GM08714 (cell line): ENCODE data around the gene MTG1.
"Not testable (repeated sequence)": the region's sequence is repeated elsewhere in the genome, so short reads cannot be mapped to it uniquely, and the experiment has no call there.

Experiments
- H3K4me3 ChIP-seq: fragments of 200-500 bp; sonication (Bioruptor generic); 2 replicates; pipeline ENCODE4 v1.5.1; 2014; ENCODE audit warnings: mild to moderate bottlenecking, low read length, inconsistent platforms
- ZNF274 ChIP-seq: IDR thresholded peaks from 2 replicates; pipeline ENCODE4 v1.6.1; 2012; ENCODE audit warnings: mild to moderate bottlenecking, low read depth, low read length

MTG1 gene

DNA sequence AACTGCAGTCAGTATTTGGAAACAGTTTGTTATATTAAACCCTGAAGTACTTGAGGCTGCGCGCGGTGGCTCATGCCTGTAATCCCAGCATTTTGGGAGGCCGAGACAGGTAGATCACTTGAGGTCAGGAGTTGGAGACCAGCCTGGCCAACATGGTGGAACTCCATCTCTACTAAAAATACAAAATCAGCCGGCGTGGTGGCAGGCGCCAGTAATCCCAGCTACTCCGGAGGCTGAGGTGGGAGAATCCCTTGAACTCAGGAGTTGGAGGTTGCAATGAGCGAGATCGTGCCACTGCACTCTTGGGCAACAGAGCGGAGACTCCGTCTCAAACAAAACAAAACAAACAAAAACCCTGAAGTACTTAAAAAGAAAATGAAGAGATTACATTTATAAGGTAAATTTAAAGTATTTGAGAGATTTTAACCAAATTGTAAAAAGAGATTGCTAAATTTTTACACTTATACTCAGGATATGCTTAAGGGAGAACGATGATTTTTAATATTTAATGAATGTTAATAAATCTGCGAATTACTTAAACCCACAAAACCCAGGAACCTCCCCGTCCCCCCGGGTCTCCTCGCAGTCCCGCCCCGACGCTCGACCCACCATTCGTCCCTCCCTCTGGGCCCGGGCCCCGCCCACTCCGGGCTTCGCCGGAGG lies 425 bp upstream of the MTG1 start:
- H3K4me3 ChIP-seq: peak overlapping the region; percentile 8; the same call in 1 of the 2 replicates
- no peak for TF ChIP-seq ZNF274

DNA sequence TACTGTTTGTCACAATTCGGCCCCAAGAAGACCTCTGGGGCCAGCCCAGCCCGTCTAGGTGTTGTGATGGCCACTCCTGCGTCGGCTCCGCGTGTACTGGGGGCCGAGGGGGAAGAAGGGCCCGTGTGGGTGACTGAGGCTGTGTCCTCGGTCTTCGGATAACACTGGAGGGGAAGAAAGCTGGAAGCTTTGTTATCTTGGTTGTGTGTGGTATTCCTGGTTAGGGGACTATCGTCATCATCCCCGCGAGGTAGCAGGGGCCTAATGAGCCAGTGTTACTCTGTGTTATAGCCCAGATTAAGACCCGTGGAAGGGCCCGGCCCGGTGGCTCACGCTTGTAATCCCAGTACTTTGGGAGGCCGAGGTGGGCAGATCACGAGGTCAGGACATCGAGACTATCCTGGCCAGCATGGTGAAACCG lies 854 bp downstream of the MTG1 start:
- no peak for TF ChIP-seq ZNF274
- peak overlapping the region; percentile 85 for H3K4me3 ChIP-seq

DNA sequence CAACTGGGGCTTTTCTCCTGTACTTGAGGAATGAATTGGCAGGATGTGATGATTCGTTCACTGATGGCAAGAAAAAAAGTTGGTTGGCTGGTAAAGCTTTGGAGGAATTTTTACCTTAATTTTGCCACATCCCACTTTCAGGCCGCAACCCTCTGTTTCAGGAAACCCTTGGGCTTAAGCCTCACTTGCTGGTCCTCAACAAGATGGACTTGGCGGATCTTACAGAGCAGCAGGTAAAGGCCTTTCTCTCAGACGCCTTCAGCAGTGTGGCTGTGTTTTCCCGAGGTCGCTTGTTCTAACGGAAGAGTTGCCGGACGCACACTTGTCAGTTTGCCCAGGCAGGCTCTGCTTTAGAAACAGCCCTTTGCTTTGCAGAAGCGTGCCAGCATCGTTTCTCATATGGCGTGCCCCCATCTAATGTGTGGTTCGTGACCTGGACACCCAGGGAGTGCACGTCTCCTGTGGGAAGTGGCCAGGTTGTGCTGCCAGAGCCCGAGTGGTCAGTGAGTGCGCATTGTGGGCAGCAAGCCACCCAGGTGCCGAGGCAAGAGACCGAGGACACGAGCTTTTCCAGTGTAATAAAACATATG lies 2.2 kb downstream of the MTG1 start:
- no peak overlapping the region for H3K4me3 ChIP-seq
- no peak for TF ChIP-seq ZNF274

DNA sequence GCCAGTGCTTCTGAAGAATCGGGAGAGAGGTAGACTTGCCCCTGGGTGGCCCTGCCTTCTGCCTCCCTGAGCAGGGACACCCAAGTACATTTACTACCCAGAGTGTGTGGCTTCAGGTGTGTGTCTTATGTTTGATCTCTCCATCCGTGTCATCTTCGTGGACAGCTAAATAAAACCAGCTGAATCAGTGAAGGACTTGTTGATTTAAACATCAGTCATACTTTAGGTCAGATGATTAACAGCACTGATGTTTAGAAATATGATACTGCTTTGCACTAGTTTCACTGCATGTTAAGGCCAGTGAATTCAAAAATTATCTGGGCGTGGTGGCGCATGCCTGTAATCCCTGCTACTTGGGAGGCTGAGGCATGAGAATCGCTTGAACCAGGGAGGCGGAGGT lies 4.0 kb downstream of the MTG1 start:
- no peak for TF ChIP-seq ZNF274
- no peak overlapping the region for H3K4me3 ChIP-seq

DNA sequence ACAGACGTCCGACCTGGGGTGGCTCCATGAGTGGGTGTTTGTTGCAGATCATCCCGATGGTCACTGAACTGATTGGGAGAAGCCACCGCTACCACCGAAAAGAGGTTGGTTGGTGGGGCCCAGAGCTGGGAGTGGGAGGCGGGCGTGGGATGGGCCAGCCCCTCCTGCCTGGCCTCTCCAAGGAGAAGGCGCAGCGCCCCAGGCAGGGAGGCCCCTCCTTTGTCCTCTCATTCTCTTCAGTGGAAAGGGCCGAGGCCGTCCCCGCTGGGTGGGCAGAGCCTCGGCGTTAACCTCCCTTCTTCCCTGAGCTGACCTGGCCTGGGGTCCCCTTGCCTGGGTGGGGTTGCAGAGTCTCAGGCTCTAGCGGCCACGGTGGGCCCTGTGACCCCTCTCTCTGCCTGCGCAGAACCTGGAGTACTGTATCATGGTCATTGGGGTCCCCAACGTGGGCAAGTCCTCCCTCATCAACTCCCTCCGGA lies 5.2 kb downstream of the MTG1 start:
- no peak overlapping the region for H3K4me3 ChIP-seq
- TF ChIP-seq ZNF274: no peak

DNA sequence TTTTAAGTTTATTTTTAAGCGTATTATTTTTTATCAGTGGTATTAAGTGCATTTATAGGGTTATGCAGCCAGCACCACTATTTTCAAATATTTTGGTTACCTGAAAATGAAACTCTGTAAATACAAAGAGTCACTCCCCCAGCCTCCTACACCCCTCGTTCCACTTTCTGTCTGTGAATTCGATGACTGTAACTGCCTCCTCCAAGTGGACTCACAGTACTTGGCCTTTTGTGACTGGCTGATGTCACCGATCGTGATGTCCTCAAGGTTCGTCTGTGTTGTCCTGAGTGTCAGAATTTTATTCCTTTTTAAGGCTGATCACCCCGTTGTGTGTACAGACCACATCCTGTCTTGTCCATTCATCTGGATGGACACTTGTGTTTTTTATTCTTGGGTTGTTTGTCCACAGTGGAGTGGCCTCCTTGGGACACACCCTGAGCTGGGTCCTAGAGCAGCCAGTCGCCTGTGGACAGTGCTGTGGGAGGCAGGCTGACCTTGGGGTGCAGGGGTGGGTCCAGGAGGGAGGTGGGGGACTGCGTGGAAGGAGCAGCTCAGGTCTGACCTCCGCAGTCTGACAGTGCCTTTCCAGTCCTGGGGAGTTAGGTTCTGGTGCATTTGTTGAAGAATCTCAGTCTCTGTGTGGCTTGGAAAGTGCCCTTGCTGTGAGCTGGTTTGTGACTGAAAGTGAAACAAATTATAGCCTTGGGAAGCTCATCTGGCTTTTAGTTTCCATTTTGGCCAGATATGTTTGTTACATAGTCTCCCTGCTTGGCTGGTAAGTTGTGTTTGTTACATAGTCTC lies 6.9 kb downstream of the MTG1 start:
- peak overlapping the region; percentile 48; the same call in 1 of the 2 replicates for H3K4me3 ChIP-seq
- no peak for TF ChIP-seq ZNF274

DNA sequence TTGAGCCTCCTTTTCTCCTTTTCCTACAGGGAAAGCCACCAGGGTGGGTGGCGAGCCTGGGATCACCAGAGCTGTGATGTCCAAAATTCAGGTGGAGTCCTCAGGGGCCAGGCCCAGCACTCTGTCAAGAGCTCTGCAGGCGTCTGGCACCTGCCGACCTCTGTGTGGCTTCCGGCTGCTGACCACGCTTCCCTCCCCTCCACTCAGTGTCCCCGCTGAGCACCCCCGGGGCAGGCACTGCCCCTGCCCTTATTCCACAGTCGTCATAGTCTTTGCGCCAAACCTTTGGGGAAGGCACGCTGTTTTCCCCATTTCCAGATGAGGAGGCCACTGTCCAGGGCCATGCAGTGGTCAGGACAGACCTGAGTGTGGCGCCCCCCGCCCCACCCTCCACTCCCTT lies 7.5 kb downstream of the MTG1 start:
- no peak overlapping the region; the same call in 1 of the 2 replicates for H3K4me3 ChIP-seq
- TF ChIP-seq ZNF274: no peak

DNA sequence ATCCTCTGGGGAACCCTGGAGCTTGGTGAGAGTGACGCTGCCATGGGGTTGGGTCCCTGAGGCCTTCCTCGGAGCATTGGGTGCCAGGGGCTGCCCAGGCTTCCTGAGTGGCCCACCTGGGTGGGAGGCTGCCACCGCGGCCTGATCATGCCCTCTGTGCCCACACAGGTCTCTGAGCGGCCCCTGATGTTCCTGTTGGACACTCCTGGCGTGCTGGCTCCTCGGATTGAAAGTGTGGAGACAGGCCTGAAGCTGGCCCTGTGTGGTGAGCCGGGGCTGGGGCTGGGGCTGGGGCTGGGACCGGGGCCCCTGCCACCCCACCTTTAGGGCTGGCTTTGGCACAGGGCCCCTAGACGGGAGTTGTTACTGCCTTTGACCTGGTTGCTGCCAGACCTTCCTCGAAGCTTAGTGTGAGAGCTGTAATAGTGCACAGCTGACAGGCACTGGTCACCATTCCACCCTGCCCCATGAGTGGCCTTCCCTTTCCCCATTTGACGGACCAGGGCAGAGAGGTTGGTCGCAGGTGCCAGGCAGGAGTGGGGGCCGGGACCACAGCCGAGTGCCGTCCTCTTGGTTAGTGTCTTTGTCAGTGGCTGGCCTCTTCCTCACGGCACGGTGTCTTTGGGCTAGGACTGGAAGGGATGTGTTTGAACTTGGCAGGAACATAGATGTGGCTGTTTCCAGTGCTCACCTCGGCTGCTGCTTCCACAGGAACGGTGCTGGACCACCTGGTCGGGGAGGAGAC lies 8.2 kb downstream of the MTG1 start:
- no peak for TF ChIP-seq ZNF274

DNA sequence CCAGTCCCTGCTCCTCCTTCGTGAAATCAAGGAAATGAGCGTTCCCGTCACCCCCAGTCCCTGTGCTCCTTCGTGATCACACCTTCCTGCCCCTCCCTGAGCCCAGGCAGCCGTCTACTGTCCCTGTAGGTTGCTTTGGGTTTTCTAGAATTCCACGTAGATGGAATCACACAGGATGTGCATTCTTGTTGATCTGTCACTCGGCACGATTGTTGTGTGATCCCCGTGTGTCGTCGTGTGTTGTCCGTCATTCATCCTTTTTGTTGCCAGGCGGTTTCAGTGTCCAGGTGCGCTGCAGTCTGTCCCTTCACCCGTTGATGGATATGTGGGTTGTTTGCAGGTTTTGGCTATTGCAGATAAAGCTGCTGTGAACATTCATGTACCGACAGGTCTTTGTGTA lies 9.4 kb downstream of the MTG1 start:
- no peak for TF ChIP-seq ZNF274
- H3K4me3 ChIP-seq: no peak overlapping the region

More for the DNA sequence above, 8.2 kb downstream of the MTG1 start:
- H3K4me3 ChIP-seq: no peak overlapping the region

DNA sequence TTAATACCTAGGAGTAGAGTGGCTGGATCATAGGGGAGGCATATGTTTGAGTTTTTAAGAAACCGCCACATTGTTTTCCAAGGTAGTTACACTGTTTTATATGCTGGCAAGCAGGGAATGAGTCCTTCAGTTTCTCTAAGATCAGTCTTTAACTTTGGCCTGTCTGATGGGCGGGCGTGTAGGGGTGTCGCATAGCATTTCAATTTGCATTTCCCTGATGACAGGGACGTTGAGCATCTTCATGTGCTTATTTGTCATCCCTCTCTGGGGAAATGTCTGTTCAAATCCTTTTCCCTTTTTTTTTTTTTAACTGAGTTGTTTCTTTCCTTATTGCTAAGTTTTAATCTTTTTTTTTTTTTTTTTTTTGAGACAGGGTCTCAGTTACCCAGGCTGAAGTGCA lies 9.8 kb downstream of the MTG1 start:
- TF ChIP-seq ZNF274: no peak
- no peak overlapping the region for H3K4me3 ChIP-seq

DNA sequence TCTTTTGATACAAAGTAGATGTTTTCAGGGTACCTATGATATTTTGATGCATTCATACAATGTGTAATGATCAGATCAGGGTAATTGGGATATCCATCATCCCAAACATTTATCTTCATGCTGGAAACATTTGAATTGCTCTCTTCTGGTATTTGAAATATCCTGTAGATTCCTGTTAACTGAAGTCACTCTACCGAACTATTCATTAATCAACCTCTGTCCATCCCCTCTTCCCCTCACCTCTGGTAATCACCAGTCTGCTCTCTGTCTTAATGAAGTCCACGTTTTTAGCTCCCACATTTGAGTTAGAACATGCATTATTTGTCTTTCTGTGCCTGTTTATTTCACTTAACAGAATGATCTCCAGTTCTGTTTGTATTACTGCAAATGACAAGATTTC lies 11.3 kb downstream of the MTG1 start:
- no peak overlapping the region for H3K4me3 ChIP-seq
- TF ChIP-seq ZNF274: no peak

DNA sequence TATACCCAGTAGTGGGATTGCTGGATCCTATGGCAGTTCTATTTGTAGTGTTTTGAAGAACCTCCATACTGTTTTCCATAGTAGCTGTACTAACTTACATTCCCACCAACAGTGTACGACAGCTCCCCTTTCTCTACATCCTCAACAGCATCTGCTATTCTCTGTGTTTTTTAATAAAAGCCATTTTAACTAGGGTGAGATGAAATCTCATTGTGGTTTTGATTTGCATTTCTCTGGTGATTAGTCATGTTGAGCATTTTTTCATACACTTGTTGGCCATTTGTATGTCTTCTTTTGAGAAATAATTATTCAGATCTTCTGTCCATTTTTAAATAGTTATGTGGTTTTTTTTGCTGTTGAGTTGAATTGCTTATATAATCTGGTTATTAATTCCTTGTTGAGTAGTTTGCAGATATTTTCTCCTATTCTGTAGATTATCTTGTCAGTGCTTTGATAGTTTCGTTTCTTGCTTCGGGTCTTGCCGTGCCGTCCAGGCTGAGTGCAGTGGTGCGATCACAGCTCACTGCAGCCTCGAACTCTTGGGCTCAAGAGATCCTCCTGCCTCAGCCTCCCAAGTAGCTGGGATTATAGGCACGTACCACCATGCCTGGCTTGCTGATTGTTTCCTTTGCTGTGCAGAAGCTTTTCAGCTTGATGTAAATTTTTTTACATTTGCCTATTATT lies 12.0 kb downstream of the MTG1 start:
- no peak overlapping the region; the same call in 1 of the 2 replicates for H3K4me3 ChIP-seq
- no peak for TF ChIP-seq ZNF274

DNA sequence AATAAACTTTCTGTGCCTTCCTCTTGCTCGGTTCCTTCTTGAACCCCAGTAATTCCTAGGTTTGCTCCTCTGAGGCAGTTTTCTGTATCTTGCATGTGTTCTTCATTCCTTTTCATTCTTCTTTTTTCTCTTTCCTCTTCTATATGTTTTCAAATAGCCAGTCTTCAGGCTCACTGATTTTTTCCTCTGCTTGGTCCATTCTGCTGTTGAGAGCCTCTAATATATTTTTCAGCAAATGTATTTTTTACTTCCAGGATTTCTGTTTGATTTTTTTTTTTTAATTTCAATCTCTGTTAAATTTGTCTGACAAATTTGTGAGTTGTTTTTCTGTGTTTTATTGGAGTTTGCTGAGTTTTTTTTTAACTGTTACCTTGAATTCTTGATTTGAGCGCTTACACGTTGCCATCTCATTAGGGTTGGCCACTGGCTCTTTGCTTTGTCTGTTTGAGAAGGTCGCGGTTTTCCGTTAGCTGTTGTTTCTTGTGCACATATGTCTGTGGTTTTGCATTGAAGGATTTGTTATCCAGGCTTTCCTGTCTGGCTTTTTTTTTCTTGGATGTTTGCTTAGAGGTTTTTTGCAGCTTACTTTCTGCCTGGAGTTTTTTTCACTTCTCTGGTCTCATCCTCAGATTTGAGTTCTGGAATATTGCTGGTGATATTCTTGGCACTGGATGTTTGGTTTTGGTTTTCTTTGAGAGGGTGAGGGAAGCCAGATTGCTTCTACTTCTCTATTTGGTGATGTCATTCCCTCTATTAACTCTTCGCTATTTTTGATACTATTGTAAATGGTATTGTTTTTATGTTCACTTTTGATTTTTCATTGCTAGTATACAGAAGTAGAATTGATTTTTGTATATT lies 17.8 kb downstream of the MTG1 start:
- TF ChIP-seq ZNF274: no peak
- no peak overlapping the region for H3K4me3 ChIP-seq

DNA sequence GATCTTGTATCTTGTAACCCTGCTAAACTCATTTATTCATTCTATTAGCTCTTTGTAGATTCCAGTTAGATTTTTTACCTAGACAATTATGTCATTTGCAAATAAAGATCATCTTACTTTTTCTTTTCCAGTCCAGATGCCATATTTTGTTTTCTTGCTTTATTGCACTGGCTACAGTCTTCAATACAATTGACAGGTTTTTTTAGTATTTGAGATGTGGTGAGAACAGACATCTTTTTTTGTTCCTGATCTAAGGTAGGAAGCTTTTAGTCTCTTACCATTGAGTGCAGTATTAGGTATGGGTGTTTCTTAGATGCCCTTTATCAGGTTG lies 18.4 kb downstream of the MTG1 start:
- TF ChIP-seq ZNF274: no peak

DNA sequence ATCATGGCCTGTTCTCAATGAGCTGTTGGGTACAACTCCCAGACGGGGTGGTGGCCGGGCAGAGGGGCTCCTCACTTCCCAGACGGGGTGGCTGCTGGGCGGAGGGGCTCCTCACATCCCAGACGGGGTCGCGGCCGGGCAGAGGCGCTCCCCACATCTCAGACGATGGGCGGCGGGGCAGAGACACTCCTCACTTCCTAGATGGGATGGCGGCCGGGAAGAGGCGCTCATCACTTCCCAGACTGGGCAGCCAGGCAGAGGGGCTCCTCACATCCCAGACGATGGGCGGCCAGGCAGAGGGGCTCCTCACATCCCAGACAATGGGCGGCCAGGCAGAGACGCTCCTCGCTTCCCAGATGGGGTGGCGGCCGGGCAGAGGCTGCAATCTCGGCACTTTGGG lies 20.4 kb downstream of the MTG1 start:
- H3K4me3 ChIP-seq: not testable (repeated sequence)

More for the DNA sequence above, 18.4 kb downstream of the MTG1 start:
- no peak overlapping the region for H3K4me3 ChIP-seq
